Measurements from ENCODE around the gene PPA2.
"Not testable (repeated sequence)": the region's sequence is repeated elsewhere in the genome, so short reads cannot be mapped to it uniquely, and the experiment has no call there.

PPA2 gene

DNA sequence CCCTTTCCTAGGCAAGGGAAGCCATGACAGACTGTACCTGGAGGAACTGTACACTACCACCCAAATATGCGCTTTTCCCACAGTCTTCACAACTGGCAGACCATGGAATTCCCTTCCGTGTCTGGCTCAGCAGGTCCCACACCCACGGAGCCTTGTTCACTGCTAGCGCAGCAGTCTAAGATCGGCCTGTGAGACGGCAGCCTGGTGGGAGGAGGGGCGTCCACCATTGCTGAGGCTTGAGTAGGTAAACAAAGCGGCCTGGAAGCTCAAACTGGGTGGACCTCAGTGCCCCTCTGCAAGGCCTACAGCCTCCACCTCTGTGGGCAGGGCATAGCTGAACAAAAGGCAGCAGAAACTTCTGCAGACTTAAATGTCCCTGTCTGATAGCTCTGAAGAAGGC, 64.7 kb downstream of the PPA2 start:
- not testable (repeated sequence) for H3K27me3 ChIP-seq (ENCODE audit: control insufficient read depth in 2 of 2, insufficient read depth in 2 of 2, low read length in 2 of 2); H3K4me3 ChIP-seq (ENCODE audit: low read length in 2 of 2); H3K4me1 ChIP-seq (ENCODE audit: control insufficient read depth in 2 of 2, insufficient read depth in 2 of 2, low read length in 2 of 2); H3K36me3 ChIP-seq (ENCODE audit: control insufficient read depth in 2 of 2, insufficient read depth in 2 of 2, low read length in 2 of 2); H3K27ac ChIP-seq (ENCODE audit: low read depth in 2 of 2, low read length in 2 of 2); H3K9ac ChIP-seq (ENCODE audit: low read depth in 1 of 2, low read length in 2 of 2); H3K9me3 ChIP-seq (ENCODE audit: control insufficient read depth in 2 of 2, low read length in 2 of 2)

- H3K4me1 ChIP-seq (ENCODE audit: control insufficient read depth in 2 of 2, insufficient read depth in 2 of 2, low read length in 2 of 2) = no peaks in the 10 kb centered on the region
- no peak overlapping the region for H3K27ac ChIP-seq (ENCODE audit: low read depth in 2 of 2, low read length in 2 of 2)
- H3K27me3 ChIP-seq (ENCODE audit: control insufficient read depth in 2 of 2, insufficient read depth in 2 of 2, low read length in 2 of 2) = no peaks in the 10 kb centered on the region
- H3K36me3 ChIP-seq (ENCODE audit: control insufficient read depth in 2 of 2, insufficient read depth in 2 of 2, low read length in 2 of 2) = peaks cover 5 to 9% of the 10 kb centered on the region in 2 donors
- H3K9me3 ChIP-seq (ENCODE audit: control insufficient read depth in 2 of 2, low read length in 2 of 2) = no peaks in the 10 kb centered on the region
- H3K4me3 ChIP-seq (ENCODE audit: low read length in 2 of 2) = no peak overlapping the region
- H3K9ac ChIP-seq (ENCODE audit: low read depth in 1 of 2, low read length in 2 of 2) = no peak overlapping the region
Observed at GRCh38 chr4:105400901-105401677, 72.8 kb downstream of the PPA2 start.

GRCh38 chr4:105399532-105400161, 74.2 kb downstream of the PPA2 start:
- no peaks in the 10 kb centered on the region for H3K4me1 ChIP-seq (ENCODE audit: control insufficient read depth in 2 of 2, insufficient read depth in 2 of 2, low read length in 2 of 2)
- no peak overlapping the region for H3K27ac ChIP-seq (ENCODE audit: low read depth in 2 of 2, low read length in 2 of 2)
- H3K4me3 ChIP-seq (ENCODE audit: low read length in 2 of 2) = no peak overlapping the region
- H3K36me3 ChIP-seq (ENCODE audit: control insufficient read depth in 2 of 2, insufficient read depth in 2 of 2, low read length in 2 of 2) = peaks cover 5 to 6% of the 10 kb centered on the region in 2 donors
- H3K9ac ChIP-seq (ENCODE audit: low read depth in 1 of 2, low read length in 2 of 2) = no peak overlapping the region
- H3K9me3 ChIP-seq (ENCODE audit: control insufficient read depth in 2 of 2, low read length in 2 of 2) = no peaks in the 10 kb centered on the region
- no peaks in the 10 kb centered on the region for H3K27me3 ChIP-seq (ENCODE audit: control insufficient read depth in 2 of 2, insufficient read depth in 2 of 2, low read length in 2 of 2)

- H3K4me1 ChIP-seq (ENCODE audit: control insufficient read depth in 2 of 2, insufficient read depth in 2 of 2, low read length in 2 of 2) = no peaks in the 10 kb centered on the region
- H3K4me3 ChIP-seq (ENCODE audit: low read length in 2 of 2) = no peak overlapping the region
- H3K27me3 ChIP-seq (ENCODE audit: control insufficient read depth in 2 of 2, insufficient read depth in 2 of 2, low read length in 2 of 2) = no peaks in the 10 kb centered on the region
- H3K9me3 ChIP-seq (ENCODE audit: control insufficient read depth in 2 of 2, low read length in 2 of 2) = no peaks in the 10 kb centered on the region
- H3K27ac ChIP-seq (ENCODE audit: low read depth in 2 of 2, low read length in 2 of 2) = no peak overlapping the region
- H3K36me3 ChIP-seq (ENCODE audit: control insufficient read depth in 2 of 2, insufficient read depth in 2 of 2, low read length in 2 of 2) = peaks cover 9 to 11% of the 10 kb centered on the region in 2 donors
- no peak overlapping the region for H3K9ac ChIP-seq (ENCODE audit: low read depth in 1 of 2, low read length in 2 of 2)
Observed at GRCh38 chr4:105392858-105393257, 81.0 kb downstream of the PPA2 start.

DNA sequence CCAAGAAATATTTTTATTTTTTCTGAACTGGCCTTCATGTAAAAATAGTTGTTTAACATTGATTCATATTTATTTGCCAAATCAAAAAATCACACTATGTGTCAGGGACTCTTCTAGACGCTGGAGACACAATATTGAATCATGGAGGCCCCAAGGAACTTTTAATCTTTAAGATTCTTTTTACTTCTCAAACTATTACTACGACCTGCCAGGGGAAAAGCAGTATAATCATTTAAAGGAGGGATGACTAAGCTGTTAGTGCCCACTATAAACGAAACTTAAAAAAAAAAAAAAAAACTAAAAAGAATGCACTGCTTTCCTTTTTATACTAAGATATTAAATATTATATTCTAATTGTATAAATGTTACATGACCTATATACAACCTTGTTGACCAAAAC, 84.7 kb downstream of the PPA2 start:
- Histone ChIP-seq H3K27ac (ENCODE audit: low read depth in 2 of 2, low read length in 2 of 2) (no peak overlapping the region), H3K9me3 (ENCODE audit: control insufficient read depth in 2 of 2, low read length in 2 of 2) (no peaks in the 10 kb centered on the region), H3K4me3 (ENCODE audit: low read length in 2 of 2) (no peak overlapping the region), H3K9ac (ENCODE audit: low read depth in 1 of 2, low read length in 2 of 2) (no peak overlapping the region), H3K36me3 (ENCODE audit: control insufficient read depth in 2 of 2, insufficient read depth in 2 of 2, low read length in 2 of 2) (peaks cover 11 to 15% of the 10 kb centered on the region in 2 donors), H3K4me1 (ENCODE audit: control insufficient read depth in 2 of 2, insufficient read depth in 2 of 2, low read length in 2 of 2) (no peaks in the 10 kb centered on the region), H3K27me3 (ENCODE audit: control insufficient read depth in 2 of 2, insufficient read depth in 2 of 2, low read length in 2 of 2) (no peaks in the 10 kb centered on the region)

DNA sequence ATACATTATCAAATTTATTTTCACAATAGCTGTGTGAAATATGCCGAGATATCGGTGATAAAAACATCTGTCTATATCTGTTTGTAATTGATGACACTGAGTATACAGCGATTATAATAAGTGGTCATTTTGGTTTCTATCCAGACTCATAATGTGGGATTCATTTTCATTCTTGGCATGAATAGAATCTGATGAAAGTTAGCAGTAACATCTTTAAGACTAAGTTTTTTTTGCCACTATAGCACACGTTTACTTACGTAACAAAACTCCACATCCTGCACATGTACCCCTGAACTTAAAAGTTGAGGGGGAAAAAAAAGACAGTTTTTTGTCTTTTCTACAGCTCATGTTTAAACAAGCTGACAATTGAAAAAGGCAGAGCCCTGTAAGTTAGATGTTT, 86.4 kb downstream of the PPA2 start:
- no peak overlapping the region for H3K4me3 ChIP-seq (ENCODE audit: low read length in 2 of 2)
- H3K27me3 ChIP-seq (ENCODE audit: control insufficient read depth in 2 of 2, insufficient read depth in 2 of 2, low read length in 2 of 2) = no peaks in the 10 kb centered on the region
- no peak overlapping the region for H3K9ac ChIP-seq (ENCODE audit: low read depth in 1 of 2, low read length in 2 of 2)
- H3K9me3 ChIP-seq (ENCODE audit: control insufficient read depth in 2 of 2, low read length in 2 of 2) = no peaks in the 10 kb centered on the region
- H3K36me3 ChIP-seq (ENCODE audit: control insufficient read depth in 2 of 2, insufficient read depth in 2 of 2, low read length in 2 of 2) = peaks cover 10 to 17% of the 10 kb centered on the region in 2 donors
- no peak overlapping the region for H3K27ac ChIP-seq (ENCODE audit: low read depth in 2 of 2, low read length in 2 of 2)
- H3K4me1 ChIP-seq (ENCODE audit: control insufficient read depth in 2 of 2, insufficient read depth in 2 of 2, low read length in 2 of 2) = no peaks in the 10 kb centered on the region

DNA sequence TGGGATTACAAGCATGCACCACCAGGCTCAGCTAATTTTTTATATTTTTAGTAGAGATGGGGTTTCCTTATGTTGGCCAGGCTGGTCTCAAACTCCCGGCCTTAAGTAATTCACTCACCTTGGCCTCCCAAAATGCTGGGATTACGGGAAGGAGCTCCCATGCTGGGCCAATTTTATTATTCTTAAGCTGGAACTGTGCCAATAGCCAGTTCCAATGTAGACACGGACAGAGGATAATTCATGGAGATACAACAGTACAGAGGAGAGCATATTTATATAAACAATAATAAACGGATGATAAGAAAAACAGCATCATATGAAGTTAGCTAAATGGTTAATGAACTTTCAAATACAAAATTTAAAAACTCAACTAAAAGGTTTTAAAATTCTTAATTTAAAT, 87.8 kb downstream of the PPA2 start:
- Histone ChIP-seq H3K27ac (ENCODE audit: low read depth in 2 of 2, low read length in 2 of 2) (no peak overlapping the region), H3K27me3 (ENCODE audit: control insufficient read depth in 2 of 2, insufficient read depth in 2 of 2, low read length in 2 of 2) (no peaks in the 10 kb centered on the region), H3K9ac (ENCODE audit: low read depth in 1 of 2, low read length in 2 of 2) (no peak overlapping the region), H3K9me3 (ENCODE audit: control insufficient read depth in 2 of 2, low read length in 2 of 2) (no peaks in the 10 kb centered on the region), H3K4me3 (ENCODE audit: low read length in 2 of 2) (no peak overlapping the region), H3K36me3 (ENCODE audit: control insufficient read depth in 2 of 2, insufficient read depth in 2 of 2, low read length in 2 of 2) (peaks cover 10 to 21% of the 10 kb centered on the region in 2 donors), H3K4me1 (ENCODE audit: control insufficient read depth in 2 of 2, insufficient read depth in 2 of 2, low read length in 2 of 2) (no peaks in the 10 kb centered on the region)

DNA sequence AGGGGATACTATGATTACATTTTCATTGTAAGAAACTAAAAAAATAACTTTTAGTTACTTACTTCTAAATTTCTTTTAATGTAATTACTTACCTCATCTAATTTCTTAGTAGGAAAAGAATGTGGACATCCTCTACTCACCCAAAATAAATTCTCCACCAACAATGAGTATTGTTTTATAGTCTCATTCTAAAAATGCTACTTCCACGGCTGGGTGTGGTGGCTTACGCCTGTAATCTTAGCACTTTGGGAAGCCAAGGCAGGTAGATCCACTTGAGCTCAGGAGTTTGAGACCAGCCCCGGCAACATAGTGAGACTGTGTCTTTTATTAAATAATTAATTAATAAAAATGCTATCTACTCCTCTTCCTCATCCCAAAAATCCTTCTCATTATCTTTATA, 99.8 kb downstream of the PPA2 start:
- Histone ChIP-seq H3K4me1 (ENCODE audit: control insufficient read depth in 2 of 2, insufficient read depth in 2 of 2, low read length in 2 of 2) (no peaks in the 10 kb centered on the region), H3K36me3 (ENCODE audit: control insufficient read depth in 2 of 2, insufficient read depth in 2 of 2, low read length in 2 of 2) (peaks cover 11 to 13% of the 10 kb centered on the region in 2 donors), H3K4me3 (ENCODE audit: low read length in 2 of 2) (no peak overlapping the region), H3K9ac (ENCODE audit: low read depth in 1 of 2, low read length in 2 of 2) (no peak overlapping the region), H3K9me3 (ENCODE audit: control insufficient read depth in 2 of 2, low read length in 2 of 2) (no peaks in the 10 kb centered on the region), H3K27me3 (ENCODE audit: control insufficient read depth in 2 of 2, insufficient read depth in 2 of 2, low read length in 2 of 2) (no peaks in the 10 kb centered on the region), H3K27ac (ENCODE audit: low read depth in 2 of 2, low read length in 2 of 2) (no peak overlapping the region)

- Histone ChIP-seq H3K4me3 (ENCODE audit: low read length in 2 of 2) (no peak overlapping the region), H3K27ac (ENCODE audit: low read depth in 2 of 2, low read length in 2 of 2) (no peak overlapping the region), H3K36me3 (ENCODE audit: control insufficient read depth in 2 of 2, insufficient read depth in 2 of 2, low read length in 2 of 2) (peaks cover 13 to 15% of the 10 kb centered on the region in 2 donors), H3K4me1 (ENCODE audit: control insufficient read depth in 2 of 2, insufficient read depth in 2 of 2, low read length in 2 of 2) (no peaks in the 10 kb centered on the region), H3K27me3 (ENCODE audit: control insufficient read depth in 2 of 2, insufficient read depth in 2 of 2, low read length in 2 of 2) (no peaks in the 10 kb centered on the region), H3K9me3 (ENCODE audit: control insufficient read depth in 2 of 2, low read length in 2 of 2) (no peaks in the 10 kb centered on the region), H3K9ac (ENCODE audit: low read depth in 1 of 2, low read length in 2 of 2) (no peak overlapping the region)
Observed at GRCh38 chr4:105373324-105373723, 100.5 kb downstream of the PPA2 start.

DNA sequence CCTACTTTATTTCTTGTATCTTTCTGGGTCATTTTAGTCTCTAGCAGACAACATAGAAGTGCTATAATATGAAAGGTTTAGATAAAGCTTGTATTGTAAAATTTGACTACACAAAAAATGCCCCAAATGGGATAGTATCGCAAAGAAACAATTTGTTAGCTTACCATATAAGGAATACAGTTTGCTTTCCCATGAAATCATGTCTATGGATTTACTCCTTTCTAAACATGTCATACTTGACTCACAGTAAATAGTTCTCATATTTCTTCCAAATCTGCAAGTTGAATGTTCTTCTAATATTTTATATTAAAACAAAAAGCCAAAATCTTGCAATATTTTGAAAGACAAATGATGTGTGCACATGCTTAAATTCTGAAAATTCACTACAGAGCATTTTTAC, 103.9 kb downstream of the PPA2 start:
- Histone ChIP-seq H3K9ac (ENCODE audit: low read depth in 1 of 2, low read length in 2 of 2) (no peak overlapping the region), H3K27ac (ENCODE audit: low read depth in 2 of 2, low read length in 2 of 2) (no peak overlapping the region), H3K4me3 (ENCODE audit: low read length in 2 of 2) (no peak overlapping the region), H3K4me1 (ENCODE audit: control insufficient read depth in 2 of 2, insufficient read depth in 2 of 2, low read length in 2 of 2) (no peaks in the 10 kb centered on the region), H3K9me3 (ENCODE audit: control insufficient read depth in 2 of 2, low read length in 2 of 2) (no peaks in the 10 kb centered on the region), H3K27me3 (ENCODE audit: control insufficient read depth in 2 of 2, insufficient read depth in 2 of 2, low read length in 2 of 2) (no peaks in the 10 kb centered on the region), H3K36me3 (ENCODE audit: control insufficient read depth in 2 of 2, insufficient read depth in 2 of 2, low read length in 2 of 2) (peaks cover 23 to 25% of the 10 kb centered on the region in 2 donors)
